Epidermal melanocyte (primary cell): ENCODE measurements around the gene FOXC2.

ENCODE experiments used
- DNase-seq: peaks from one replicate; pipeline ENCODE4 v3.0.0; 2011; ENCODE audit warnings: low spot score; ENCODE audit not compliant: insufficient read length

FOXC2 gene

GRCh38 chr16:86572606-86573005 lies 6.0 kb downstream of the FOXC2 start:
- DNase-seq = no peak

- DNase-seq = no peak
Measured at GRCh38 chr16:86573215-86573614, 6.6 kb downstream of the FOXC2 start.

GRCh38 chr16:86573646-86574508 lies 7.2 kb downstream of the FOXC2 start:
- no peak for DNase-seq

GRCh38 chr16:86574646-86575045 lies 8.0 kb downstream of the FOXC2 start:
- no peak for DNase-seq

- DNase-seq = no peak
Measured at GRCh38 chr16:86575095-86575685, 8.6 kb downstream of the FOXC2 start.

- peak; percentile 93 for DNase-seq
Measured at GRCh38 chr16:86575754-86576557, 9.3 kb downstream of the FOXC2 start.

- no peak for DNase-seq
Measured at GRCh38 chr16:86576591-86577313, 10.1 kb downstream of the FOXC2 start.

GRCh38 chr16:86577314-86577971 lies 10.8 kb downstream of the FOXC2 start:
- DNase-seq = no peak

DNA sequence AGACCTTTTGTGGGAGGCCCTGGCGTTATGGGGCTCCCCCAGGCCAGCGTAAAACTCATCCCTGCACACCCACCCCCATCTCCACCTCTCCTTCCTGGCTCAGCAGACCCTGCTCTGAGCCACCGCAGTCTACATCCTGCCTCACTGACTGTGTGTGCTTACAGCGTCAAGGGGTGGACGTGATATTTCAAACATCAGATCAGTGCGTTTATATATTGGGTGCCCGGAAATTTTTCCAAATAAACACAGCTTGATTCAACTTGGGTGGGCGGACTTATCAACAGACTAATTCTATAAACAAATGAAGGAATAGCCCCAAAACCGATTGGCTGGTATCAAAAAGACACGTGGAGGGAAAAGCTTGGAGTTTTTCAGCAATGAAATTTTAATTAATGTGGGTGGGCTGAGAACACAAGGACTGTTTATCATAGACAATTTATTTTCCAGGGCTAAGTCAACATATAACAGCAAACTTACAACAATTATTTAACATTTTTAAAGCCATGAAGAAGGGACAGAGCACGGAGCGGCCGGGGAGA lies 11.5 kb downstream of the FOXC2 start, which contains the start of gene FOXL1:
TSS of gene FOXL1 (plus strand) at position 489 of the 539 bp plus-strand sequence. CDS start 175 bp downstream, outside the sequence.
- no peak for DNase-seq

DNA sequence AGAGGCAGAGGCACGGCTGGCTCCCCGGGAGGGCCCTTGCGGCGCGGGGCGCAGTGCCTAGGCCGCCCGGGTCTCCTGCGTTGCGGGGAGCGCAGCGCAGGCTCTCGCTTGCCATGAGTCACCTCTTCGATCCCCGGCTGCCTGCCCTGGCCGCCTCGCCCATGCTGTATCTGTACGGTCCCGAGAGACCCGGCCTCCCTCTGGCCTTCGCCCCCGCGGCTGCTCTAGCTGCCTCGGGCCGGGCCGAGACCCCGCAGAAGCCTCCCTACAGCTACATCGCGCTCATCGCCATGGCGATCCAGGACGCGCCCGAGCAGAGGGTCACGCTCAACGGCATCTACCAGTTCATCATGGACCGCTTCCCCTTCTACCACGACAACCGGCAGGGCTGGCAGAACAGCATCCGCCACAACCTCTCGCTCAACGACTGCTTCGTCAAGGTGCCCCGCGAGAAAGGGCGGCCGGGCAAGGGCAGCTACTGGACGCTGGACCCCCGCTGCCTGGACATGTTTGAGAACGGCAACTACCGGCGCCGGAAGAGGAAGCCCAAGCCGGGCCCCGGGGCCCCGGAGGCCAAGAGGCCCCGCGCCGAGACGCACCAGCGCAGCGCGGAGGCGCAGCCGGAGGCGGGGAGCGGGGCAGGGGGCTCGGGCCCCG lies 12.1 kb downstream of the FOXC2 start:
- DNase-seq = no peak

- no peak for DNase-seq
Measured at GRCh38 chr16:86579268-86580062, 12.8 kb downstream of the FOXC2 start.

DNA sequence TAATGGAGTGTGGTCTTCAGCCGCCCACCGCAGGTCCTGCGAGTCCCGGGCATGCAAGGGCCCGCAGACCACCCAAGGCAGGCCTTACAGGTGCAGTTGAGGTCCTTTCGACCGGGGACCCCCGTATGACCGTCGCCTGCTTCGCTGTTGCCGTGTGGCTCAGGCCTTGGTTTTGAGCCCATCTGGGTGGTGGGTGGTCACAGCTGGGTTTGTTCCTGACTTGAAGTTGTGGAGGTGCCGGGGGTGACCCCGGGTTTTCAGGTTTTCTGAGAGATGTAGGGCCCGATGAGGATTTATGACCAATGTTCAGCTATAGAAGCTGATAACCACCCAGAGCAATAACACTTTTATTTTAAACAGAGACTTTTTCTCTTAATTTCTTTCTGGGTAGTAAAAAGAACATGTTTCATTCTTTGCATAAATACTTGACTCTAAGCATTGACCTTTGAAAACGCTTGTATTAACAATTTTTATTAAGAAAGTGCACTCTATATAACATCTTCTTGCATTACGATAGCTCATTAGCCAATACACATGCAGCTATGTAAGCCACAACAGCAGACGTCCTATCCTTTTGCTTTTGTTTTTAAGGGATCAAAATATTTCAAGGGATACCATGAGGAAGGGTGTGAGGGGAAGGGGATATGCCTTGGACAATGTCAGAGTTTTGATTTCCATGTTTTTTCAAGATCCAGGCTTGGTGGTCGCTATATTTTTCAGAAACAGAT lies 13.6 kb downstream of the FOXC2 start:
- DNase-seq = no peak

GRCh38 chr16:86580791-86581170 lies 14.2 kb downstream of the FOXC2 start:
- no peak for DNase-seq

DNA sequence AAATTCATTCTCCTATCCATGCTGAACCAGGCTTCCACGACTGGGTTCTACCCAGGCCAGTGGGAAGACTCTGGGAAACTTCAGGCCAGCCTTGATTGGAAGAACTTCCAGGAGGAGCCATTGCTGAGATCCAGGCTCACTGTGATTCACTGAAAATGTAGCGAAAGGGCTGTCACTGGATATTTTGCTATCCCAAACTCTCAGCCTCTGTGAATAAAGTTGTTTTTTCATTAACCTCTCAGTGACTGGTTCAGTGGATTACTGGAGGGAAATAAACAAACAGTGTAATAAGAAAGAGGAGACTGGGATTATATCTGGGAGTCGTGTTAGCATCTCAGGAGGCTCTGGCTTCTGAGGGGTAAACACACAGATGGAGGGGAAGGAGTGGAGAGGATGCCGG lies 14.8 kb downstream of the FOXC2 start:
- DNase-seq = no peak

DNA sequence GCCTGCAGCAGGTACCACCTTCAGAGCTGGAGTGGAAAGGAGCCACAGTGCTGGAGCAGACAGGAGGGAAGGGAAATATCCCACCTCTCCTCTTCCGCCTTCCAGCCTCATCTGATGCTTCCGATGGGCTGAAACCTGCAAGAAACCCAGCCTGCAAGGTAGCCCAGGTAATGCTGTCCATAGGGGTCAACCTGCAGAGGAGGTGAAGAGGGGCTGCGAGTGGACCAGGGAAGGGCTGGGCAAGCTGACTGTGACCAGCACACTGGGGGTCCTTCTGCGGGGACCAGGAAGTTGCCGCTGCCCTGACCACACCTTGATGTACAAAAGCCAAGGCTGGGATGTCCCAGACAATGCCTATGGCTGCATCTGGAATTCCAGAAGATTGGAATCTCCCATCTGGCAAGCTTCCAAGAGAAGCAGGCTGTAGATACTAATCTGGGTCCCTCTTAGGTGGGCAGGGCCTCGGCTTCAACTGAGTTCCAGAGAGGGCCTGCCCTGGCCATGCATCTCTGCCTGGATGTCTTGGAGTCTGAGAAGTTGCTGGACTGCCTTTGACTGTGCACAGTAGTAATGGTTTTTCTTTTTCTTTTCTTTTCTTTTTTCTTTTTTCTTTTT lies 17.5 kb downstream of the FOXC2 start:
- no peak for DNase-seq

- no peak for DNase-seq
Measured at GRCh38 chr16:86584726-86585721, 18.4 kb downstream of the FOXC2 start.
